T-helper 2 cell treated with Interferon-gamma antibody and Interleukin-4, amounts not matched to agents 100 ng/mL and 5 ng/mL, for 36 hours (primary cell): Measurements from ENCODE around the gene MAB21L4. TPM values are rescaled to one million over a fixed set of nuclear protein-coding genes. Genes with fewer than 3 reads are reported as not detected.

Source experiments
- intact Hi-C: fragments of 100-400 bp; cut with micrococcal nuclease; formaldehyde crosslinking; loops from one replicate; pipeline ENCODE4 v1.15.1; 2023
- total RNA-seq: library from RNA; stranded (reverse); gene quantifications from 2 replicates; pipeline ENCODE4 v1.2.3, GENCODE V29; 2022

MAB21L4 gene
- total RNA-seq, 1 donor from 2014 or later = not detected

GRCh38 chr2:240896871-240897692, 1.1 kb upstream of the MAB21L4 start:
- intact Hi-C loops = no loop called here

- intact Hi-C loops = no loop called here
Observed at GRCh38 chr2:240896394-240896793, 438 bp upstream of the MAB21L4 start.

DNA sequence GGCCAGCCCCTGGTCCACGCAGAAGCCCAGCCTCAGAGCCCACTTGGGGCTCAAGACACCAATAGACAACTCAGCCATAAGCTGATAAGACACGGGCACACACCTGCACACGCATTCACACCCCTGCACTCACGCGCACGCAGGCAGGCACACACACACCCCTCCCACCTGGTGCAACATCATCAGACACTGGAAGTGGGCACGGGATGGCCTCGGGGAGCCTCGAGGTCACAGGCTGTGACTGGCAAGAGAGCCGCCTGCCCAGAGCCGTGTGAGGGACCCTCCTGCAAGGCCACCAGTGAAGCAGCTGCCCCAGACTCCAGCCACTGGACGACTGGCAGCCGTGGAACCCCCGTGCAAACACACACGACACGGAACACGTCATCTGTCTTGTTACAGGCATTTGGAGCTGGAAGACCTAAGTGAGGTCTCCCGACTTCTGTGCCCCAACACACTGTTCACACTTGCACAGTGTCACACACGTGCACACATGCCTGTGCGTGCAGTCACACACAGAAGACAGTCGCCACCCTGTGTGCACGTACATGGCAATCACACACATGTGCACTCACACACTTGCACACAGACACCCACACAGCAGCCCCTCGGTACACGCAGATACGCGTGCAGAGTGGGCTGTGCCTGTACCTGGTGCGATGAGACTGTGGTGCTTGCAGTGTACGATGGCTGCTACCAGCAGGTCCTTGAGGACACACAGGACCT, 959 bp downstream of the MAB21L4 start:
- intact Hi-C loops = no loop called here

- intact Hi-C loops = no loop called here
Observed at GRCh38 chr2:240894006-240894405, 1.9 kb downstream of the MAB21L4 start.

GRCh38 chr2:240893363-240893844, 2.6 kb downstream of the MAB21L4 start:
- intact Hi-C loops = no loop called here

DNA sequence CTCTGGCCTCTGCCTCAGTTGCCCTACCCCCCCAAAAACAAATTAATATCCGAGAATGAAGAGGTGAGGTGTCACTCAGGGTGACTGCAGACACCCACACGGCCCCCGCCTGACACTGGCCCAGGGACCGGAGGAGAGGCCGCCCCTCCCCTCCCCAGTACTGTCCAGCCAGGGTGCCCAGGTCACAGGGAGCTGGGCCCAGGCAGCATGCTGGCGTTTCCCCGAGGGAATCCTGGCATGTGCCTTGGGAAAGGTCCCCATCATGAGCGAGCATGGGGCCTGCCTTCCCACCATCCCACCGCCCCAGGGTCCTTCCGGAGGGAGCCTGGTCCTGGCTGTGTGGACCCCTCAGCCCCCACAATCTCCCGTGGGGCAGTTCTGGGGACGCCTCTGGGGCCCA, 3.0 kb downstream of the MAB21L4 start:
- intact Hi-C loops = no loop called here

DNA sequence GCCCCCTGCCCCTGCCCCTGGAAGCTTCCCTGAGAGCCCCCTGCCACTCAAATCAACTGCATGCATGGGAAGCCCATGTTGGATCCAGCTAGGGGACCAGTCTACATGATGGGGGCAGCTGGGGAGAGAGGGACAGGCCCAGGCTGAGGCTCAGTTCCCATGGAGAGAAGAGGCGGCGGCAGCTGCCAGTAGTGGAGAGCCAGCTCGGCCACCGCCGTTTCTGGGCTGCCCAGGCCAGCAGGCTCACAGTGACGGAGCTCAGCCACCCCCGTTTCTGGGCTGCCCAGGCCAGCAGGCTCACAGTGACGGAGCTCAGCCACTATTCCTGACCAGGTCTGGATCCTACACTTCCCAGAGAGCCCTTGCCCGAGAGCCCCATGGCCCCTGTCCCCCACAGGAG, 3.6 kb downstream of the MAB21L4 start:
- intact Hi-C loops = no loop called here

- intact Hi-C loops = no loop called here
Observed at GRCh38 chr2:240891492-240892340, 4.2 kb downstream of the MAB21L4 start.

GRCh38 chr2:240890691-240891090, 5.3 kb downstream of the MAB21L4 start:
- intact Hi-C loops = no loop called here

DNA sequence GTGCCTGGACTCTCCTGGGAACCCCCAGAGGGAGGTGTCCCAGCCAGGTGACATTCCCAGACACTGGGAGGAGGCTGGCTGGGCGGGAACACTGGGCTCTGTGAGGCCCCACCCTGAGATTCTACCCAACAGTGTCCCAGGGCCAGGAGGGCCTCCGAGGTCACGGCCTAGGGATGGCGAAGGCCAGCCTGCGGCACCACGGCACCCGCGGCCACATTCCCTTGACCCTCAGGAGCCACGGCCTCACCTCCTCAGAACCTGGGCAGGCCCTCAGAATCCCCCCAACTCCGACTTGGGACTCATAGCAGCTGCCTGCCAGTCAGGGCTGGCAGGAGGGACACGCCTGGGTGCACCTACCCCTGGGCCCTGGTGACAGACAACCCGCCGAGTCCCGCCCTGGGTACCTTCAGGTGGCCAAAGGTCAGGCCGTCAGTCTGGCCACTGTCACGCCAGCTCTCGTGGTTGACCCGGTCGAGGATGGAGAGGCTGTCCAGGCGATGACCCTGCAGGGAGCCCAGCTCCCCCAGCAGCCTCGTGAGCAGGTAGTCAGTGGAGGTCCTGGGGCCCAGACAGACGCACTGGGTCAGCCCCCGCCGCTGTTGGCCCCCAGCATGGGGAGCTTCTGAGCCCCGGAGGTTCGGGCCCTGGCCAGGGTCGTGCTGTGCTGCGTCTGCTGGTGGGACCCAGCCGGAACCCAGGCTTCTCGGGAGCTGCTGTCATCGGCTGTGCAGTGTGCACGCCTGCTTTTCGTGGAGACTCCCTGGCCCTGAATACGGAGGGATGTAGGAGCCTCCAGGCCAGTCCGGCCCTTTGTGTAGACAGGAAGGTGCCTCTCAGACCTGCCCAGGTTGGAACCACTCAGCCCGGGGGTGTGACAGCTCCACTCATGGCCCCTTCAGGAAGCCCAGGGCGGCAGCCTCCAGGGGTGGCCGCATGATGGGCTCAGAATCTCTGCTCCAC, 6.1 kb downstream of the MAB21L4 start:
- intact Hi-C loops = no loop called here

- intact Hi-C loops = no loop called here
Observed at GRCh38 chr2:240888890-240889573, 6.9 kb downstream of the MAB21L4 start.

GRCh38 chr2:240888130-240888889, 7.6 kb downstream of the MAB21L4 start:
- intact Hi-C loops = no loop called here

DNA sequence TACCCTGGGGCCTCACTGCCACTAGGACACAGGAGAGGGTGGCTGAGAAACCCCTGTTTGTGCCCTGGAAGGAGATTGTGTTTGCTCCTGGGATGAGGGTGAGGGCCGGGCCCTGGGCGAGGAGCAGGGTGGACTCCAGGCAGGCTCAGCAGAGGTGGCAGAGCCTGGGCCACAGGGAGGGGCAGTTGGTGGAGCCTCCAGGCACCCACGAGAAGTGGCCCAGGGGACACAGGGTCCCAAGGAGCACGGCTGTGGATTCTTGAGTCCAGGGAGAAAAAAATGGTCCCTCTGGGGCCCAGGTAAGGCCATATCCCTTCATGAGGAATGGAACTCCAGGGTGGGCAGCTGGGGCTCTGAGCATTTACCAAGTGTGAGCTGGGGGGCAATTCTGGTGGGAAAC, 8.3 kb downstream of the MAB21L4 start:
- intact Hi-C loops = no loop called here

- intact Hi-C loops = no loop called here
Observed at GRCh38 chr2:240886678-240887609, 9.0 kb downstream of the MAB21L4 start.

GRCh38 chr2:240886023-240886565, 9.9 kb downstream of the MAB21L4 start:
- intact Hi-C loops = no loop called here

GRCh38 chr2:240885566-240885965, 10.4 kb downstream of the MAB21L4 start:
- intact Hi-C loops = no loop called here

- intact Hi-C loops = no loop called here
Observed at GRCh38 chr2:240884745-240885144, 11.2 kb downstream of the MAB21L4 start.

- intact Hi-C loops = no loop called here
Observed at GRCh38 chr2:240884221-240884620, 11.7 kb downstream of the MAB21L4 start.
